Activated T-cell treated with anti-CD3 and anti-CD28 coated beads for 48 hours (primary cell): ENCODE results near the gene TBCD.

Experiments
- DNase-seq: peaks from one replicate; pipeline ENCODE4 v3.0.0-alpha.2; 2020; ENCODE audit warnings: low read depth

TBCD gene

DNA sequence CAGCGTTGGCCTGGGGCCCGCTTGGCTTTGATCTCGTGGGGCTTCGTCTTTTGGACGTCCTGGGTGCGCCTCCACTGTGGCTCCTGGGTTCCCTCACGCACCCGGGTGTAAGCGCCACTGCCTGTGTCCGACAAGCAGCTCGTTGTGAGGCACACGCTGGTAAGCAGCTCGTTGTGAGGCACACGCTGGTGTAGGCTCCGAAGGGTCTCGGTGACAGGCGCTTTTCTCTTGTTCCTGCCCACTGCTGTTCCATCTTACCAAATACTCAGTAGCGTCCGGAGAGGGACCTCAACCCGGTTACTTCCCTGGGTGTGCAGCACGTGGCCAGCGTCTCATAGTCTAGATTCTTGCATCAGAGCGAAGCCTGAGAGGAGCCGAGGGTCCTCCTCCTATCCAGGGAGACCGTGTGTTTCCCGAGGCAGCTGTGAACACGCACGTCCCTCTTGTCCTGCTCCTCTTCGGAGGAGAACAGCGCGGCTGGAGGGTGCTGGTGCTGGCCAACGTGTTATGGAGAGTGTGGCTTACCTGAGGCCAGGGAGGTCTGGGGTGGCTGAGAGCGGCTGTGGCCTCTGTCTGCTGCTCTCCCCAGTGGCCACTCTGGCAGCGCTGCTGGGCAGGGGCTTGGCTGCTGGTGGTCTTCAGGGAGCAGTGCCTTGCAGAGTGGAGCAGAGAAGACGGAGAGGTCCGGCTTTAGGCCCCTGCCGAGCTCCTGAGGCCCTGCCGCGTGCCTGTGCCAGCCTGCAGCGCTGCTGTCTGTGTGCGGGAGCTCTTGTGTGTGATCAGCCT lies 120.1 kb downstream of the TBCD start:
- no peak for DNase-seq

GRCh38 chr17:82872591-82873520 lies 121.0 kb downstream of the TBCD start:
- no peak for DNase-seq

DNA sequence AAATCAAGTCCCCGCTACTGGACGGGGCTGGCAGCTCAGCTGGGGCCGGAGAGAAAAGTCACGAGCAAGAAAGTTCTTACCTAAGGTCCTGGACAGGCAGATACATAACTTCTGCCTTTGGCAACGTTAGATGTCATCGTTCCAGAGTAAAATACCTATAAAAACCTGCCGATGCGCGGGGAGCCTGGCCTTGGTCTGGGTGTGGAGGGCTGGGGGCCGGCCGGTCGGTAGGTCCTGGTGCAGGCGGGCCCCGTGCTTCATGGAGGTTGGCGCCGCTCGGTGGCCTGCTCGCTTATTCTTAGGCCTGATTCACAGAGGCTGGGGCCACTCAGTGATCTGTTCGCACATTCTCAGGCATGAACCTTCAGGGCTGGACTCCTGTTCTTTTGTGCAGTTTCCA lies 121.7 kb downstream of the TBCD start:
- DNase-seq = no peak

- no peak for DNase-seq
These were observed 122.4 kb downstream of the TBCD start for GRCh38 chr17:82874011-82874835.

GRCh38 chr17:82875407-82875856 lies 123.6 kb downstream of the TBCD start:
- no peak for DNase-seq

DNA sequence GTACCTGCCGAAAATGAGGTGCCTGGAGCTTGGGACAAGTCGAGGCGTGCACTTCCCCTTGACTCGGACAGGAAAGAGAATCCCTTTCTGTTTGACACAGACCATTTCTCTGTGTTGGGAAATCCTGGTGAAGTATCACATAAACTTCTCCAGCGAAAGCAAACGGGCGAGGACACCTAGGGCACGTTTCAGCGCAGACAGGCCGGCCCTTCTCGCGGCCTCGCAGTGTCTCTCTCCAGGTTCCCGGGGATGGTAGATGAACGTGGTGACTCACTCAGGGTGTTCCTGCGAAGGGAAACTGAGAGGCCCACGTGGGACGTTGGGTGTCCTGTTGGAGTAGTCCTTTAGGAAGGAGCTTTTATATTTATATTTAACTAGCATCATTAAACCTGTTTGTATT lies 124.3 kb downstream of the TBCD start:
- DNase-seq = no peak

GRCh38 chr17:82876602-82877379 lies 124.9 kb downstream of the TBCD start:
- no peak for DNase-seq

DNA sequence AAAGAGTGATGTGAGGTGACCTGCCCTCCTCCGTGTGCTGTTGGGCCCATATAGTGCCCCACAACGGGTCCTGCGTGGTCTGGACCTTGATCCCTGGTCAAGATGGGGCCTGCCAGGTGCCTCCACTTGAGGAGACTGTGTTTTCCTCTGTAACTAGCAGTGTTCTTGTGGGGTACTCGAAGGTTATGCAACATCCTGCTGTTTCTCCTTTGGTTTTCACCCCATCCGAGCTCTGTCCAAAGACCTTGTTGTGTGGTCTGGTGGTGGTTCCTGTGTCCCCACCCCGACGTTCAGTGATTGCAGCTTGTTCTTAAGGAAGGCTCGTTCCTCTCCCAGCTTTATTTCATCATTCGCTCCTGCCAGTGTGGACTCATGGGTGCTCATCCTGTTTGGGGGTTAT lies 126.7 kb downstream of the TBCD start:
- no peak for DNase-seq

GRCh38 chr17:82879241-82879640 lies 127.4 kb downstream of the TBCD start:
- DNase-seq = no peak

- DNase-seq = no peak
These were observed 128.9 kb downstream of the TBCD start for GRCh38 chr17:82880620-82881323.

DNA sequence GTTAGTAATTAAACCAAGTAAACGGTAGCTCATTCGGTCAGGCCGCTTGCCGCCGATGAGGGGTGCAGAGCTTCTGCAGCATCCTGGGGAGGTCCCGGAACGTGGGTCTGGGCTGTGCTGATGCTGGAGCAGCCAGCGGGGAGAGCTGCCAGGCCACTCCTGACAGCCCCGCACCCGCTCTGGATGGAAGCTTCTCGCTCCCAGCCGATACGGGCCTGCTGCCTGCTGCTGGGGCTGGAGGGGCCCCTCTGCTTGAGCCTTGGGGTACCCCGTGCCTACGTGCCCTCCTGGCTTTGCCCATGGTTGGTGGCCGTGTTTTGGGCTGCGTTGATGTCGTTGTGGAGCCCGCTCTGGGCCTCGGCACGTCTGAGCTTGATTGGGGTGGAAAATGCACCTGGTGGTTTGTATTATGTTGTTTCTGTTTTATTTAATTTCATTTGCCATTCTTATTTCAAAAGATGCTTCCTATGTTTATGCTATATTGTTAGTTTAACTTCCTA lies 129.5 kb downstream of the TBCD start:
- DNase-seq = no peak

GRCh38 chr17:82881900-82882714 lies 130.2 kb downstream of the TBCD start:
- DNase-seq = no peak

GRCh38 chr17:82882715-82883418 lies 131.0 kb downstream of the TBCD start:
- DNase-seq = peak; percentile 68

DNA sequence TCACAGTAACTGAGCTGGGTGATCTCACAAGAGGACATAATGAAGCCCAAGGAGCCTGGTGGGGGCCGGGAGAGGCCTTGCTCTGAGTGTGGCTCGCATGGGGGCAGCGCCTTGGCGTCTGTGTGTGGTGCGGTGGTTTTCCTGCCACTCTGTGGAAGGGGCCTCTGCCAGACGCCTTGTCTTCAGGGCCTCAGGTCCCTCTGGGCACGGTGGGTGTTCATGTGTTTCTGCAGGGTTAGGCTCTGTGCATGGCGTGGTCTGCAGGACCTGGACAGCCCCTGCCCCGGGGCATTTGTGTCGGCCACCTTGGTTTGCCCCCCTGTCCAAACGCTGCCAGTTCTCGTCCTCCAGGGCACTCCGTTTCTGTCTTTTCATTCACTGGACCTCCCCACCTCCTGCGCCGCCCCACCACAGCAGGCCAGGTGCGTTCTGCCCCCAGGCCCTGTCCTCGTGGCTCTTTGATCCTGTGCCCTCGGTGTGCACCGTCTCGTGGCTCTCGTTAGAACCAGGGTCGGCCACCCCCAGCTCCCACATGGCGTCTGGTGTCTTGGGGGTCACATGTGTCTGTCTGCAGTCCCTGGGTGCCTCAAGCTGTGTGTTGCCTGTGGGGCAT lies 131.7 kb downstream of the TBCD start:
- no peak for DNase-seq

- no peak for DNase-seq
These were observed 132.6 kb downstream of the TBCD start for GRCh38 chr17:82884341-82884969.

- DNase-seq = peak; percentile 26
These were observed 133.1 kb downstream of the TBCD start for GRCh38 chr17:82884970-82885353.

DNA sequence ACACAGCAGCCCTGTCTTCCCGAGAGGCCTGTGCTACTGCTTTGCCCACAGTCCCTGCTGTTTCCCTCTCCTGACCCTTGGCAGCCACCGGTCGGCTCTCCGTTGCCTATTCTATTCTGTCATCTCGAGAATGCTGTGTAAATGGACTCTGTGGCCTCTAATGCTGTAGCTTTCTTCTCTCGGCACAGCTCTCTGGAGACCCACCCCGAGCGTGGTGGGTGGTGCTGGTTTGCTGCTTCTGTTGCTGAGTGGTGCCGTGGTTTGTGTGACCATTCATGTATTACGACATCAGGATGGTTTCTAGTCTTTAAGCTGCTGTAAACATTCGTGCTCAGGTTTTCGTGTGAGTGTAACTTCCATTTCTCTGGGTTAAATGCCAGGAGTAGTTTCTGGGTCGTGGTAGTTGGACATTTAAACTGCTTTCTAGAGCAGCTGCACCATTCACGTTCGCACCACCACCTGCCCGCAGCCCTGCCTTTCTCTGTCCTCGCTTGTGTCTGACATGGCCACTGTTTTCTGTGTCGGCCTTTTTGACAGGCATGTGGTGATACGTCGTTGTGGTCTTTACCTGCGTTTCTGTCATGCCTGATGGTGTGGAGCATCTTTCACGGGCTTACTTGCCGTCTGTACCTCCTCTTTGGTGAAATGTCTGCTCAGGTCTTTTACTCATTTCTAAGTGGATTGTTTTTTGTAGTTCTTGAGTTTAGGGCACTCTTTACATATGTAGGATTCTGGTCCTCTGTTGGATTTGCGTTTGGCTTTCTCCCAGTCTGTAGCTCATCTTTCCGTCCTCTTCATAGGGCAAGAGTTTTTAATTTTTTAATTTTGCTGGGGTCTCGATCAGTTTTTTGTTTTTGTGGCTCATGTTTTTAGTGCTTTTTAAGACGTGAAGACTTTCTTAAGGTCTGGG lies 135.6 kb downstream of the TBCD start:
- no peak for DNase-seq
